GM18502 (cell line): ENCODE data around the gene POFUT1.
A peak's percentile ranks its signal among the peaks of the same experiment; 100 is the strongest.
"Not testable (repeated sequence)": the region's sequence is repeated elsewhere in the genome, so short reads cannot be mapped to it uniquely, and the experiment has no call there.

Experiments used
- ATAC-seq: cut with Tn5 transposase; IDR thresholded peaks from one replicate; pipeline ENCODE4 v1.9.1; 2021; ENCODE audit warnings: mild to moderate bottlenecking; ENCODE audit not compliant: unreplicated experiment, poor library complexity

Gene POFUT1

GRCh38 chr20:32207626-32208498 is at the start of gene POFUT1, which contains the start of gene PLAGL2:
Gene POFUT1 (plus strand): TSS chr20:32207880. CDS start chr20:32207942, 62 bp downstream.
Gene PLAGL2 (minus strand): TSS chr20:32207743. CDS start chr20:32202178, 5,565 bp downstream.
- peak; percentile 91 for ATAC-seq

DNA sequence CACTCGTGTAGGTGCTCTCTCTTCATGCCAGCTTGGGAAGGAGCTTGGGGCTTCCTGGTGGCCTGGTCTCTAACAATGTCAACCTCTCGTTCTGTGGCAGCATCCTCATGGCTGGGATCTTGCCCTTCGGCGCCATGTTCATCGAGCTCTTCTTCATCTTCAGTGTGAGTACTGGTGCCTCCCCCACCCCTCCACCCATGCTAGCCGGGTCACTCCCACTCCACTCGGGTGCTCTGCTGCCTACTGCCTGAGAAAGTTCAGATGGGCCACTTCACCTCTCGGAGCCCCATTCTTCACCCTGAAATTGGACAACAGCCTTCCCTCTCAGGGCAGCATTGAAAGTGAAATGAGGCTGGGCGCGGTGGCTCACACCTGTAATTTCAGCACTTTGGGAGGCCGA is 49.3 kb upstream of the POFUT1 start:
- no peak for ATAC-seq

DNA sequence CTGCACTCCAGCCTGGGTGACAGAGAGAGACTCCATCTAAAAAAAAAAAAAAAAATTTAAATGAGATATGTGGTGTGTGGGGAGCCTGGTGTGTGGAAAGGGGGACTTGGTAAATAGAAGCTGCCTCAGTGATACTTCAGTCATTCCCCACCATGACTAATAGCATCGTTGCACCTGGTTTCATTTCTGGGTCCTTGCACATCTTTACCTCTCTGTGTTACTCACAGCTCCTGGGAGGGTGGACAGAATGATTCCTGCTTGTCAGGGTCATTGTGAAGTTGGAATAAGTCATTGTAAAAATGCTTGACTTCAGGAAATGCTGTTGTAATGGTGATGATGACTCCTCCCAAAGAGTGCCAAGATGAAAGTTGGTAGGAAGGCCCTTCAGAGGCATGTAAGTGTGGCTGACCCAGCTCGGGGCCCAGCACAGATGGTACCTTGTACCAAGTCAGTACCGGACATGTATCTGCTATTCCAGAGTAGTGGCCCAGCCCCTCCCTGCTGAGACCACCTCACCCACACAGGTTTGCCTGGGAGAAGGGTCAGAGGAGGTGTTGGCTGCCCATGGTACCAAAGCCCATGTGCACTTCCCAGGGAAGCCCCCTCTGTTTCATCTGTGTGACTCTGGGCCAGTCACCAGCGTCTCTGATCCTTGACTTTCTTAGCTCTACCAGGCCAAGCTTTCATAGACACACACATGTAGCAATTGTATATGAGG is 48.6 kb upstream of the POFUT1 start:
- ATAC-seq: no peak

DNA sequence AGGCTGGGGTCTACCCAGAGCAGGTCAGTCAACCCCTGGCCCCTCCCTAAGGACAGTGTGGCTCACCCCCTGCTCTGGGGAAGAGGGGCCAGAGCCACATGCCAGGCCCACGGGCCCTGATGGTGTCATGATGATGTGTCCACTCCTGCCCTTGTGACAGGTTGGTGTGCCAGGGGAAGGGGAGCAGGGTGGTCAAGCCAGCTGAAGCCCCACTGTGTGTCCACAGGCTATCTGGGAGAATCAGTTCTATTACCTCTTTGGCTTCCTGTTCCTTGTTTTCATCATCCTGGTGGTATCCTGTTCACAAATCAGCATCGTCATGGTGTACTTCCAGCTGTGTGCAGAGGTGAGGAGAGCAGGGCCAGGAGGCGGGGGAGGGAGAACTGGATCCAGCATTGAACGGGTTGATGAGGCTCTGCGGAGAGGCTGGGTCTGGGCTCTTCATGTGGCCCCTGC is 47.9 kb upstream of the POFUT1 start:
- ATAC-seq: no peak

DNA sequence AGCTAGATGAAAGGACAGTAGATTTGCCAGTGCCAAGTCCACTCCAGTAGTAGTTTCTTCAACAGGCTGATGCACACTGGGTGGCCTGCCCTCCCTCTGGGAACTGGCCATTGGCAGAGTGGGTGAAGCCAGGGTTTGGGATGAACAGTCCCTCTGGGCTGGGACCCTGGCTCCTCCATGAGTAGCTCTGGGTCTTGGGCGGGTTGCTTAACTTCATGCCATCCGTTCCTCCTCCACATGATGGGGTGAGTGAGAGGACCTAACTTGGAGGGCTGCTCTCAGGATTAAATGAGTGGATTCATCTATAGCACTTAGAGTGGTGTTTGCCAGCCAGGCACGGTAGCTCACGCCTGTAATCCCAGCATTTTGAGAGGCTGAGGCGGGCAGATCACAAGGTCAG is 47.3 kb upstream of the POFUT1 start:
- no peak for ATAC-seq

GRCh38 chr20:32162351-32162750 is 45.3 kb upstream of the POFUT1 start:
- no peak for ATAC-seq

DNA sequence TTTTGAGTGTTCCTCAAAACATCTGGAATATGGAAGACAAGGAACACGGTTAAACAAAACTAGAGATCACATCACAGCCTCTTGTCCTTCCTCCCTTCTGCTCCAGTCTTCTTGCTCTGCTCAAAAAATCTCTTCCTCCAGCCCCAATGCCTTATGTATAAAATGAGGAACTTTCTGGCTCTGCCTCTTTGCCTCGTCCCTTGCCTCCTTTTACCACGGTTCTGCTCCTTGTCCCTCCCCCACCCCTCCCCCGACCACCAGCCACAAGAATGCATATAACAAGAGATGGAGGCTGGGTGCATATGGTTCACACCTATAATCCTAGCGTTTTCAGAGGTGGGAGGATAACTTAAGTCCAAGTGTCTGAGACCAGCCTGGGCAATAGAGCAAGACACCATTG is 43.7 kb upstream of the POFUT1 start:
- no peak for ATAC-seq

DNA sequence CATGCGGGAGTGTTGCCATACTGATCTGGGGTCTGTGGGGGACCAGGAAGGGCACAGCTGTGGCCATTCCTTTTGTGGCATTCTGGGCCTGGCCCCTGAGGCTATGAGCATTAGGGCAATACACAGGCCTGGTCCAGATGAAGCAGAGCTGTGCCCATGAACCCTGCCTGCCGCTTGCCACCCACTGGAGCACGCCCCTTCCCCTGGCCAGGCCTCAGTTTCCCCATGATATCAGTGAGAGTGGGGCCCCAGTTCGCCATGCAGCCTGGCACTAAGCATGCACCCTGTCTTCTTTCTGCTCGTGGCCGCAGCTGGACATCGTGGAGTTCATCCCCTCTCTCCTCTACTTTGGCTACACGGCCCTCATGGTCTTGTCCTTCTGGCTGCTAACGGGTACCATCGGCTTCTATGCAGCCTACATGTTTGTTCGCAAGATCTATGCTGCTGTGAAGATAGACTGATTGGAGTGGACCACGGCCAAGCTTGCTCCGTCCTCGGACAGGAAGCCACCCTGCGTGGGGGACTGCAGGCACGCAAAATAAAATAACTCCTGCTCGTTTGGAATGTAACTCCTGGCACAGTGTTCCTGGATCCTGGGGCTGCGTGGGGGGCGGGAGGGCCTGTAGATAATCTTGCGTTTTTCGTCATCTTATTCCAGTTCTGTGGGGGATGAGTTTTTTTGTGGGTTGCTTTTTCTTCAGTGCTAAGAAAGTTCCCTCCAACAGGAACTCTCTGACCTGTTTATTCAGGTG is 42.5 kb upstream of the POFUT1 start:
- no peak for ATAC-seq

GRCh38 chr20:32165836-32166545 is 41.7 kb upstream of the POFUT1 start:
- no peak for ATAC-seq

DNA sequence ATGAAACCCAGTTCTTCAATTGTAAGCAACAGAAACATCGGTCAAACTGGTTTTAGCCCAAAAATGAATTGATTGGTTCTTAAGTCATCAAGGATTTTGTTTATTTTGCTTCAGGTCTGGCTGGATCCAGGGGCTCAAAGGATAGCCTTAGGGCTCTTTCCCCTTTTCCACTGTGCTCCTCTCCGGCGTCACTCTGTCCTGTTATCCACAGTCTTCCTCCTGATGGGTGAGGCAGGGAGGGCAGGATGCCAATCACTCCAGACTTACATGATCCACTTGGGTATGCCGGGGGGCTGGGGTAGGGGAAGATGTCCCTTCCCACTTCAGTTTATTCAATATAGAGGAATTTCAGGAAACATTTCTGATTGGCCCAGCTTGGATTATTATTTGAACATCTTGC is 40.1 kb upstream of the POFUT1 start:
- ATAC-seq: no peak

DNA sequence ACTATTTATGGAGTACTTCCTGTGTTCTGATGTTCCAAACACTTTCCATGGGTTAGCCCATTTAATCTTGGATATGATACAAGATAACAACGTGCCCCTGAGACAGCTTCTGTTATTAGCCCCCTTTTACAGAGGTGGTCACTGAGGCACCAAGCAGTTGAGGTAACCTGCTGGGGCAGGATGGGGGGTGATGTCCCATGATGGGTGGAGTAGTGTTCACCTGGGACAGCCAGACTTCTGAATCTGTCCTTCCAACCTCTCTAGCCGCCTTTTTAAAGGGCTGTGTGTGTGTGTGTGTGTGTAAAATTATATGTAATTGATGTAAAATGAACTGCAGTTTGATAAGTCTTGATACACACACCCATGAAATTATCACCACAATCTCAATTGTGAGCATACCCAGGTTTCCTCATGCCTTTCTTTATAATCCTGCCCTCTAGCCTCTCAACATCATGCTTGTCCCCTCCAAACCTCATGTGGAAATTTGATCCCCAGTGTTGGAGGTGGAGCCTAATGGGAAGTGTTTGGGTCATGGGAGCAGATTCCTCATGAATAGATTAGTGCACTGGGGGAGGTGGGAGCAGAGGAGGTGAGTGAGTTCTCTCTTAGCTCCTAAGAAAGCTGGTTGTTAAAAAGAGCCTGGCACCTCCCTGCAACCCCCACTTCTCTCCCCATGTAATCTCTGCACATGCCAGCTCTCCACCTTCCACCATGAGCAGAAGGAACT is 39.3 kb upstream of the POFUT1 start:
- ATAC-seq: no peak

GRCh38 chr20:32177696-32178095 is 30.0 kb upstream of the POFUT1 start:
- not testable (repeated sequence) for ATAC-seq

- ATAC-seq: no peak
Measured at GRCh38 chr20:32179515-32179914, 28.2 kb upstream of the POFUT1 start.

- no peak for ATAC-seq
Measured at GRCh38 chr20:32179934-32180333, 27.7 kb upstream of the POFUT1 start.

DNA sequence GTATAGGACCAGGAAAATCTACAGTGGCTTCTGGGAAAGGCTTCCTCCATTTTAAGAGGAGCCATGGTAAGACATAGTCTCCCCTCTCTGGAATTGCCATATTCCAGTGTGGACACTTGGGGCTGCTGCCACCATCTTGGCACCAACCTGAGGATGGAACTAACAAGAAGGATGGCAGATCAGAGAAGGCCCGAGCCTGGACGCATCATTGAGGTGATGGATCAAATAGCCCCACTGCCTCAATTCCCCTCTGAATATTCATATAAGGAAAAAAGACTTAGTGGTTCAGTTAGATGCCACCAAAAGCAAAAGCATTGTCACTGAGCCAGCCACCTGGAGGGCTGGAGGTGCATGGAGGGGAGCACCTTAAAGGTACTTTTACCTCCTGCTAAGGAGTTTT is 26.1 kb upstream of the POFUT1 start:
- ATAC-seq: no peak

DNA sequence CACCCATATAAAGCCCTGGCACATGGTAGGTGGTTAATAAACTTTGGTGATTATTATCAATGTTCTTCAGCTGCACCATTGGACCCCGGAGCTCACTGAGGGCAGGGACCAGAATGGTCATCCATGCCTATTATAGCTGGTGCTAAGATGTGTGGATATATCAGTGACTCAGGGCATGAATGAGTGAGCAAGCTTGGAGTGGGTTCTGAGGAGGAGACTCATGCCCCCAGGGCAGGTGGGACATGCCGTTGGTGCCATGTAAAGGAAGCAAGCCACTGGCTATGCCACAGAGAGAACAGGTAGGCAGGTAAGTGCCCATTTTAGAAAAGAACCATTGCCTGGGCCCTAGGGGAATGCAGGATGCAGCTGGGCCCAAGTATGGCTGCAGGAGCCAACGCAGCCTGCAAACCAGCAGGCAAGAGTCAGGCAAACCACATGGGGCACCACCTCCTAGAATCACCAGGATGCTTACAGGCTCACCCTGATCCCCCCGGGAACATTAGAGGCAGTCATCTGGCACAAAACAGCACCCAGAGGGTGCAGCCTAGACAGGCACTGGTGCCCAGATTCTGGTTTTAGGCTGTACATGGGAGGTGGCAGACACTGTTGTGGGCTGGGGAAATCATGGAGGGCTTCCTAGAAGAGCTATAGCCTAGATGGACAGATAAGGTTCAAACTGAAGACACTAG is 23.6 kb upstream of the POFUT1 start:
- ATAC-seq: no peak

DNA sequence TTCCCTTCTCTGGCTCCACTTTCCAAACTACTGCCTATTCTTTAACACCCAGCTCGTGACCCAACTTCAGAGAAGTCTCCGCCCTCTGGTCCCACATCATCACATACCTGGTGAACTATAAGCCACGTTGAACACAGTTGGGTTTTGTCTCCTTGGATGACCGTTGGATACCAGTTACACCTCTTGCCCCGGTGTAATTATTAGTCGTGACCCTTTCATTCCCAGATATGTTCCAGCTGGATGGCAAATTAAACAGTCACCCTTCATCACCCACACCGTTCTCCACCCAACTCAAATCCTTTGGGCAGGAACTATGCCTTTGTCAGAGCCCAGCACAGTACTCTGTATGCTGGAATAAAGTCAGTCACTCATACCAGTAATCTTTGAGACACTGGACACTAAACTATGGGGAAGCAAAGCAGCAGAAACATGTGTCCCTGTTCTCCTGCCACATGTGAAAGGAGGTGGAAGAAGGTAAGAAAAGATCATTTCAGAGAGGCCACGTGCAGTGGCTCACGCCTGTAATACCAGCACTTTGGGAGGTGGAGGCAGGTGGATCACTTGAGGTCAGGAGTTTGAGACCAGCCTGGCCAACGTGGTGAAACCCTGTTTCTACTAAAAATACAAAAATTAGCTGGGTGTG is 22.6 kb upstream of the POFUT1 start:
- ATAC-seq: no peak

DNA sequence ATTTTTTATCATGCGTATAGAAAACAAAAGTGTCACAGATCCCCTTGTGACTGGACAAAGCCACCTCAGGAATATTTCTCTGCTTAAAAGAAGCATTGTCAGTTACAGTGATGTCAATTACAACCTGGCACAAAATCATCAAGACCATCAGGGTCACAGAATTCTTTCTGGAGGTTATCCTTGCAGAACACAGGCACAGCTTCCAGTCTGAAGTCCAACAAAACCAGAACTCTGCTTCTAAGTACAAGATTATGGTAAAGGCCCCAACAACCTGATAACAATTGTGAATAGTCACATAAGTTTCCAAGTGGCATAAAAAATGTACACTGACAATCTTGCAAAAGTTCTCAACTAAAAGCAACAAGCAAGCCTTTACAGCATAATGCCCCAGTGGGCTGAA is 21.2 kb upstream of the POFUT1 start:
- ATAC-seq: no peak
